Measurements from ENCODE around the gene THSD7A.

The THSD7A gene

GRCh38 chr7:11795231-11795630 lies 36.8 kb downstream of the THSD7A start:
- DNase-seq (ENCODE audit: low spot score in 2 of 2) (no peak), ATAC-seq (replicated peaks; ENCODE audit: extremely low read depth, poor library complexity, severe bottlenecking) (no peak)
- Mint-ChIP-seq H3K9me3 (peaks cover 12% of the 10 kb centered on the region), H3K36me3 (ENCODE audit: insufficient read depth) (no peaks in the 10 kb centered on the region), H3K4me1 (no peaks in the 10 kb centered on the region), H3K27me3 (no peaks in the 10 kb centered on the region), H3K4me3 (no peak overlapping the region), H3K27ac (ENCODE audit: low read depth) (no peak overlapping the region)

GRCh38 chr7:11792166-11792565 lies 39.8 kb downstream of the THSD7A start:
- Mint-ChIP-seq H3K27me3 (no peaks in the 10 kb centered on the region), H3K9me3 (peaks cover 18% of the 10 kb centered on the region), H3K4me1 (no peaks in the 10 kb centered on the region), H3K4me3 (no peak overlapping the region), H3K36me3 (ENCODE audit: insufficient read depth) (no peaks in the 10 kb centered on the region), H3K27ac (ENCODE audit: low read depth) (no peak overlapping the region)
- no peak for DNase-seq (ENCODE audit: low spot score in 2 of 2)
- no peak for ATAC-seq (replicated peaks; ENCODE audit: extremely low read depth, poor library complexity, severe bottlenecking)

GRCh38 chr7:11788568-11788967 lies 43.4 kb downstream of the THSD7A start:
- no peak for DNase-seq (ENCODE audit: low spot score in 2 of 2)
- no peaks in the 10 kb centered on the region for H3K27me3 Mint-ChIP-seq
- H3K9me3 Mint-ChIP-seq = peaks cover 19% of the 10 kb centered on the region
- no peaks in the 10 kb centered on the region for H3K4me1 Mint-ChIP-seq
- no peak for ATAC-seq (replicated peaks; ENCODE audit: extremely low read depth, poor library complexity, severe bottlenecking)
- no peaks in the 10 kb centered on the region for H3K36me3 Mint-ChIP-seq (ENCODE audit: insufficient read depth)
- H3K27ac Mint-ChIP-seq (ENCODE audit: low read depth) = no peak overlapping the region
- H3K4me3 Mint-ChIP-seq = no peak overlapping the region

- Mint-ChIP-seq H3K27ac (ENCODE audit: low read depth) (no peak overlapping the region), H3K36me3 (ENCODE audit: insufficient read depth) (no peaks in the 10 kb centered on the region), H3K4me1 (no peaks in the 10 kb centered on the region), H3K27me3 (no peaks in the 10 kb centered on the region), H3K9me3 (peaks cover 19% of the 10 kb centered on the region), H3K4me3 (no peak overlapping the region)
- ATAC-seq (replicated peaks; ENCODE audit: extremely low read depth, poor library complexity, severe bottlenecking) (no peak), DNase-seq (ENCODE audit: low spot score in 2 of 2) (no peak)
These were observed 44.5 kb downstream of the THSD7A start for GRCh38 chr7:11787534-11787933.

- no peaks in the 10 kb centered on the region for H3K4me1 Mint-ChIP-seq
- peaks cover 12% of the 10 kb centered on the region for H3K9me3 Mint-ChIP-seq
- H3K27me3 Mint-ChIP-seq = no peaks in the 10 kb centered on the region
- no peaks in the 10 kb centered on the region for H3K36me3 Mint-ChIP-seq (ENCODE audit: insufficient read depth)
- DNase-seq (ENCODE audit: low spot score in 2 of 2) (no peak), ATAC-seq (replicated peaks; ENCODE audit: extremely low read depth, poor library complexity, severe bottlenecking) (no peak)
- no peak overlapping the region for H3K4me3 Mint-ChIP-seq
- no peak overlapping the region for H3K27ac Mint-ChIP-seq (ENCODE audit: low read depth)
These were observed 45.8 kb downstream of the THSD7A start for GRCh38 chr7:11786186-11786585.

GRCh38 chr7:11784769-11785536 lies 47.0 kb downstream of the THSD7A start:
- no peak for ATAC-seq (replicated peaks; ENCODE audit: extremely low read depth, poor library complexity, severe bottlenecking)
- no peak for DNase-seq (ENCODE audit: low spot score in 2 of 2)
- no peaks in the 10 kb centered on the region for H3K4me1 Mint-ChIP-seq
- H3K4me3 Mint-ChIP-seq = no peak overlapping the region
- H3K9me3 Mint-ChIP-seq = peaks cover 12% of the 10 kb centered on the region
- no peak overlapping the region for H3K27ac Mint-ChIP-seq (ENCODE audit: low read depth)
- no peaks in the 10 kb centered on the region for H3K36me3 Mint-ChIP-seq (ENCODE audit: insufficient read depth)
- no peaks in the 10 kb centered on the region for H3K27me3 Mint-ChIP-seq

GRCh38 chr7:11779864-11780674 lies 51.9 kb downstream of the THSD7A start:
- no peak overlapping the region for H3K4me3 Mint-ChIP-seq
- ATAC-seq (replicated peaks; ENCODE audit: extremely low read depth, poor library complexity, severe bottlenecking) (no peak), DNase-seq (ENCODE audit: low spot score in 2 of 2) (no peak)
- H3K36me3 Mint-ChIP-seq (ENCODE audit: insufficient read depth) = no peaks in the 10 kb centered on the region
- H3K27me3 Mint-ChIP-seq = no peaks in the 10 kb centered on the region
- H3K9me3 Mint-ChIP-seq = peaks cover 9% of the 10 kb centered on the region
- H3K4me1 Mint-ChIP-seq = no peaks in the 10 kb centered on the region
- no peak overlapping the region for H3K27ac Mint-ChIP-seq (ENCODE audit: low read depth)

GRCh38 chr7:11776039-11776438 lies 56.0 kb downstream of the THSD7A start:
- H3K4me3 Mint-ChIP-seq = no peak overlapping the region
- H3K9me3 Mint-ChIP-seq = peaks cover 14% of the 10 kb centered on the region
- no peaks in the 10 kb centered on the region for H3K4me1 Mint-ChIP-seq
- no peak for ATAC-seq (replicated peaks; ENCODE audit: extremely low read depth, poor library complexity, severe bottlenecking)
- H3K36me3 Mint-ChIP-seq (ENCODE audit: insufficient read depth) = no peaks in the 10 kb centered on the region
- DNase-seq (ENCODE audit: low spot score in 2 of 2) = no peak
- H3K27me3 Mint-ChIP-seq = no peaks in the 10 kb centered on the region
- no peak overlapping the region for H3K27ac Mint-ChIP-seq (ENCODE audit: low read depth)

- Mint-ChIP-seq H3K9me3 (peaks cover 14% of the 10 kb centered on the region), H3K36me3 (ENCODE audit: insufficient read depth) (no peaks in the 10 kb centered on the region), H3K4me1 (no peaks in the 10 kb centered on the region), H3K4me3 (no peak overlapping the region), H3K27ac (ENCODE audit: low read depth) (no peak overlapping the region), H3K27me3 (no peaks in the 10 kb centered on the region)
- ATAC-seq (replicated peaks; ENCODE audit: extremely low read depth, poor library complexity, severe bottlenecking) (no peak), DNase-seq (ENCODE audit: low spot score in 2 of 2) (no peak)
These were observed 56.6 kb downstream of the THSD7A start for GRCh38 chr7:11775401-11775800.

- Mint-ChIP-seq H3K27me3 (no peaks in the 10 kb centered on the region), H3K27ac (ENCODE audit: low read depth) (no peak overlapping the region), H3K4me1 (no peaks in the 10 kb centered on the region), H3K4me3 (no peak overlapping the region), H3K36me3 (ENCODE audit: insufficient read depth) (no peaks in the 10 kb centered on the region), H3K9me3 (peaks cover 5% of the 10 kb centered on the region)
- DNase-seq (ENCODE audit: low spot score in 2 of 2) = no peak
- no peak for ATAC-seq (replicated peaks; ENCODE audit: extremely low read depth, poor library complexity, severe bottlenecking)
These were observed 63.7 kb downstream of the THSD7A start for GRCh38 chr7:11768263-11768662.

- DNase-seq (ENCODE audit: low spot score in 2 of 2) (no peak), ATAC-seq (replicated peaks; ENCODE audit: extremely low read depth, poor library complexity, severe bottlenecking) (no peak)
- no peaks in the 10 kb centered on the region for H3K36me3 Mint-ChIP-seq (ENCODE audit: insufficient read depth)
- H3K9me3 Mint-ChIP-seq = peaks cover 5% of the 10 kb centered on the region
- no peak overlapping the region for H3K27ac Mint-ChIP-seq (ENCODE audit: low read depth)
- H3K4me1 Mint-ChIP-seq = no peaks in the 10 kb centered on the region
- no peak overlapping the region for H3K4me3 Mint-ChIP-seq
- no peaks in the 10 kb centered on the region for H3K27me3 Mint-ChIP-seq
These were observed 64.8 kb downstream of the THSD7A start for GRCh38 chr7:11767148-11767547.

GRCh38 chr7:11760372-11760771 lies 71.6 kb downstream of the THSD7A start:
- H3K4me1 Mint-ChIP-seq = no peaks in the 10 kb centered on the region
- DNase-seq (ENCODE audit: low spot score in 2 of 2) (no peak), ATAC-seq (replicated peaks; ENCODE audit: extremely low read depth, poor library complexity, severe bottlenecking) (no peak)

GRCh38 chr7:11758627-11759111 lies 73.3 kb downstream of the THSD7A start:
- no peaks in the 10 kb centered on the region for H3K27me3 Mint-ChIP-seq
- no peak overlapping the region for H3K4me3 Mint-ChIP-seq
- no peak overlapping the region for H3K27ac Mint-ChIP-seq (ENCODE audit: low read depth)
- no peak for DNase-seq (ENCODE audit: low spot score in 2 of 2)
- peaks cover 7% of the 10 kb centered on the region for H3K9me3 Mint-ChIP-seq
- no peaks in the 10 kb centered on the region for H3K36me3 Mint-ChIP-seq (ENCODE audit: insufficient read depth)
- no peak for ATAC-seq (replicated peaks; ENCODE audit: extremely low read depth, poor library complexity, severe bottlenecking)
- no peaks in the 10 kb centered on the region for H3K4me1 Mint-ChIP-seq

More at GRCh38 chr7:11760372-11760771, 71.6 kb downstream of the THSD7A start:
- H3K27ac Mint-ChIP-seq (ENCODE audit: low read depth) = no peak overlapping the region
- H3K27me3 Mint-ChIP-seq = no peaks in the 10 kb centered on the region
- H3K4me3 Mint-ChIP-seq = no peak overlapping the region
- no peaks in the 10 kb centered on the region for H3K36me3 Mint-ChIP-seq (ENCODE audit: insufficient read depth)
- peaks cover 2% of the 10 kb centered on the region for H3K9me3 Mint-ChIP-seq
